ENCODE results near the gene TRPM7.

GRCh38 chr15:50628421-50628820 is 58.2 kb downstream of the TRPM7 start:
- TF ChIP-seq SUZ12 (IDR thresholded peaks at IDR 0.05; ENCODE audit: extremely low read depth, insufficient read depth, insufficient read length), result no peak
- TF ChIP-seq ZNF274 (IDR thresholded peaks at IDR 0.05; ENCODE audit: low read depth, low read length), result no peak
- TF ChIP-seq YY1 (IDR thresholded peaks at IDR 0.05; ENCODE audit: insufficient read depth, insufficient read length), result no peak
